Progenitor cell of endocrine pancreas (in vitro differentiated cells): Measurements from ENCODE around the gene MOAP1. TPM values are rescaled to one million over a fixed set of nuclear protein-coding genes. Genes with fewer than 3 reads are reported as not detected.

Experiments used
- DNase-seq: peaks from one replicate; pipeline ENCODE4 v3.0.0; 2021; ENCODE audit warnings: low spot score; ENCODE audit not compliant: unreplicated experiment
- H3K27ac Mint-ChIP-seq: 2 replicates; pipeline ENCODE4 v1.8.0; 2021; ENCODE audit warnings: mild to moderate bottlenecking, moderate library complexity, mixed read lengths
- H3K27me3 Mint-ChIP-seq: 2 replicates; pipeline ENCODE4 v1.8.0; 2021; ENCODE audit warnings: mixed read lengths
- H3K36me3 Mint-ChIP-seq: 2 replicates; pipeline ENCODE4 v1.8.0; 2022; ENCODE audit warnings: mixed read lengths; ENCODE audit not compliant: insufficient read depth
- H3K4me1 Mint-ChIP-seq: 2 replicates; pipeline ENCODE4 v1.8.0; 2021; ENCODE audit warnings: low read depth, mixed read lengths
- H3K4me3 Mint-ChIP-seq: 2 replicates; pipeline ENCODE4 v1.8.0; 2021; ENCODE audit warnings: low read depth, mild to moderate bottlenecking, moderate library complexity, mixed read lengths
- H3K9me3 Mint-ChIP-seq: 2 replicates; pipeline ENCODE4 v1.8.0; 2021; ENCODE audit warnings: low read depth, mixed read lengths
- CTCF ChIP-seq: fragments of 200-600 bp; sonication (generic); IDR thresholded peaks from one replicate; pipeline ENCODE4 v1.5.0; 2021; ENCODE audit warnings: antibody characterized with exemption, mild to moderate bottlenecking; ENCODE audit not compliant: unreplicated experiment
- total RNA-seq: library from RNA; stranded (reverse); gene quantifications from 2 replicates; pipeline ENCODE4 v1.2.1, GENCODE V29; 2021

Gene MOAP1
- total RNA-seq, 1 donor from 2014 or later: 23.4 TPM

GRCh38 chr14:93155667-93156066, 29.0 kb downstream of the MOAP1 start:
- H3K27ac Mint-ChIP-seq: no peak overlapping the region
- H3K36me3 Mint-ChIP-seq: no peaks in the 10 kb centered on the region
- no peaks in the 10 kb centered on the region for H3K9me3 Mint-ChIP-seq
- DNase-seq: no peak
- H3K27me3 Mint-ChIP-seq: no peaks in the 10 kb centered on the region
- no peak overlapping the region for H3K4me3 Mint-ChIP-seq
- TF ChIP-seq CTCF: no peak
- peaks cover 13% of the 10 kb centered on the region for H3K4me1 Mint-ChIP-seq

- Mint-ChIP-seq H3K27me3 (no peaks in the 10 kb centered on the region), H3K36me3 (no peaks in the 10 kb centered on the region), H3K4me3 (no peak overlapping the region), H3K9me3 (no peaks in the 10 kb centered on the region), H3K4me1 (peaks cover 20% of the 10 kb centered on the region), H3K27ac (no peak overlapping the region)
- DNase-seq: no peak
- no peak for TF ChIP-seq CTCF
Observed at GRCh38 chr14:93153121-93153520, 31.6 kb downstream of the MOAP1 start.

DNA sequence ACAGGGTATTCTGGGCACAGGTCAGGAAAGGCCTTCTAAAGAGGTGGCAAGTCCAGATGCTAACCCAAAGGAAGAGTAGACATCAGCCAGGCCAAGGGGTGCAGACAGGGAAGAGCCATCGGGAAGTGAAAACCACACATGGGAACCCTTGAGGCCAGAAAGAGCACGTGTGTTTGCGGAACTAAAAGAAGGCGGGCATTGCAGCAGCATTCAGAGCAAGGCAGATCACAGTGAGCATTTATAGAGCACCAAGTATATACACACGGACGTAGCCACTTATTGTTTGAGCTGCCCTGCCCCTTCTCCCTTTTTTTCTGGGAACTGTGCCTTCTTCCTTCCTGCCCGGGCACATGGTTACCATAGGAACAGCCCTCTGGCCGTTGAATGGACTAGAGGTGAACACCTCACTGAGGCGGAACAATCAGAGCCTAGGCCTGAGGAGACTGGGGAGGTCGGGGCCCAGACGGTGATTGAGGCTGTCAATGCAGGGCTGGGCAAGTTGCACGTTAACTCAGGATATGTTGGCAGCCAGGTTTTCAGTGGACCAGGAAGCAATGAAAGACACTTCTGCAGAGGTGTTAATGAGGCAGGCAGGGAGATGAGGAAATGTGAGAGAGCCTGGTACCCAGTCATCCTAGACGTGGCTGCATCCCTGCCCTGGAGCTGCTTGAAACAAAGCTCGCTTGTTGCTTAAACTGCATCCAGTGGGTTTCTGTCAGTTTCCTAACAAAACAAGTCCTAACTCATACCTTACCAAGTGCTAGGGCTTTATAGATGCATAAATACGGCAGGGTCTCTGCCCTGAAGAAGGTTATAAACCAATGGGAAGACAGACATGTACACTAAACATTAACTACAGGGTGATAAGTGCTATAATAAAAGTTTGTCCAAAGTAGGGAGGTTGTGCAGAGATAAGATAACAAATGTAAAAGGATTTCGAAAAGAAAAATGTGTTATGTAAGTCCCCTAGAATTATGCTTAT, 34.2 kb downstream of the MOAP1 start:
- Mint-ChIP-seq H3K9me3 (no peaks in the 10 kb centered on the region), H3K36me3 (no peaks in the 10 kb centered on the region), H3K27ac (no peak overlapping the region), H3K4me1 (peaks cover 21% of the 10 kb centered on the region), H3K27me3 (no peaks in the 10 kb centered on the region), H3K4me3 (no peak overlapping the region)
- no peak for DNase-seq
- no peak for TF ChIP-seq CTCF

- no peak for DNase-seq
- no peak for TF ChIP-seq CTCF
- Mint-ChIP-seq H3K27me3 (no peaks in the 10 kb centered on the region), H3K27ac (no peak overlapping the region), H3K36me3 (no peaks in the 10 kb centered on the region), H3K4me1 (peaks cover 21% of the 10 kb centered on the region), H3K4me3 (no peak overlapping the region), H3K9me3 (no peaks in the 10 kb centered on the region)
Observed at GRCh38 chr14:93148979-93149378, 35.7 kb downstream of the MOAP1 start.

GRCh38 chr14:93146119-93146518, 38.6 kb downstream of the MOAP1 start:
- no peaks in the 10 kb centered on the region for H3K9me3 Mint-ChIP-seq
- H3K27me3 Mint-ChIP-seq: no peaks in the 10 kb centered on the region
- H3K27ac Mint-ChIP-seq: no peak overlapping the region
- H3K36me3 Mint-ChIP-seq: no peaks in the 10 kb centered on the region
- H3K4me1 Mint-ChIP-seq: peaks cover 15% of the 10 kb centered on the region
- no peak overlapping the region for H3K4me3 Mint-ChIP-seq
- no peak for TF ChIP-seq CTCF
- no peak for DNase-seq
